GM23338 (cell line): Measurements from ENCODE around the gene ATOH8. TPM values are rescaled to one million over a fixed set of nuclear protein-coding genes. Genes with fewer than 3 reads are reported as not detected.

Experiments
- ATAC-seq: fragments of 200-7000 bp; cut with Tn5 transposase; 3 replicates; pipeline ENCODE4 v1.9.1; 2020
- DNase-seq: peaks from one replicate; pipeline ENCODE4 v3.0.0-alpha.2; 2015; ENCODE audit warnings: low spot score
- H2AFZ ChIP-seq: fragments of 200-600 bp; sonication (generic); 2 replicates; pipeline ENCODE4 v1.8.0; 2016; ENCODE audit warnings: antibody characterized with exemption, mild to moderate bottlenecking, moderate library complexity
- H3F3A ChIP-seq: fragments of 200-600 bp; sonication (generic); replicated peaks from 2 replicates; pipeline ENCODE4 v1.8.0; 2017; ENCODE audit warnings: antibody characterized with exemption, mixed run types, low read depth
- H3K27ac ChIP-seq: fragments of 200-600 bp; sonication (generic); 2 replicates; pipeline ENCODE4 v1.6.1; 2016; ENCODE audit warnings: low read depth
- H3K27me3 ChIP-seq: fragments of 200-600 bp; sonication (generic); 2 replicates; pipeline ENCODE4 v1.8.0; 2016; ENCODE audit warnings: mild to moderate bottlenecking, mixed run types, moderate library complexity; ENCODE audit not compliant: insufficient read depth
- H3K36me3 ChIP-seq: fragments of 200-600 bp; sonication (generic); 2 replicates; pipeline ENCODE4 v1.8.0; 2016; ENCODE audit warnings: mild to moderate bottlenecking; ENCODE audit not compliant: insufficient read depth
- H3K4me1 ChIP-seq: fragments of 200-600 bp; sonication (generic); 2 replicates; pipeline ENCODE4 v1.8.0; 2016; ENCODE audit warnings: mild to moderate bottlenecking, moderate library complexity; ENCODE audit not compliant: insufficient read depth
- H3K4me2 ChIP-seq: fragments of 200-600 bp; sonication (generic); 2 replicates; pipeline ENCODE4 v1.7.1; 2017; ENCODE audit warnings: mixed run types
- H3K4me3 ChIP-seq: fragments of 200-600 bp; sonication (generic); 2 replicates; pipeline ENCODE4 v1.6.1; 2016; ENCODE audit warnings: mixed run types
- H3K79me2 ChIP-seq: fragments of 200-600 bp; sonication (generic); replicated peaks from 2 replicates; pipeline ENCODE4 v1.8.0; 2017; ENCODE audit warnings: mild to moderate bottlenecking; ENCODE audit not compliant: insufficient read depth
- H3K9me2 ChIP-seq: fragments of 200-600 bp; sonication (generic); 2 replicates; pipeline ENCODE4 v1.8.0; 2017; ENCODE audit not compliant: insufficient read depth
- H4K20me1 ChIP-seq: fragments of 200-600 bp; sonication (generic); replicated peaks from 2 replicates; pipeline ENCODE4 v1.8.0; 2017; ENCODE audit warnings: mild to moderate bottlenecking; ENCODE audit not compliant: insufficient read depth
- H3K27ac Mint-ChIP-seq: 2 replicates; pipeline ENCODE4 v1.8.0; 2020; ENCODE audit warnings: inconsistent platforms, mild to moderate bottlenecking, moderate library complexity, mixed read lengths
- H3K27me3 Mint-ChIP-seq: 3 replicates; pipeline ENCODE4 v1.8.0; 2022; ENCODE audit warnings: low read depth, mild to moderate bottlenecking, moderate library complexity, mixed read lengths, inconsistent platforms; ENCODE audit not compliant: insufficient read depth, poor library complexity
- H3K36me3 Mint-ChIP-seq: 3 replicates; pipeline ENCODE4 v1.8.0; 2021; ENCODE audit warnings: low read depth, mild to moderate bottlenecking, inconsistent platforms, moderate library complexity, mixed read lengths
- H3K4me1 Mint-ChIP-seq: 3 replicates; pipeline ENCODE4 v1.8.0; 2020; ENCODE audit warnings: mild to moderate bottlenecking, inconsistent platforms, mixed read lengths
- H3K4me3 Mint-ChIP-seq: 3 replicates; pipeline ENCODE4 v1.8.0; 2021; ENCODE audit warnings: moderate library complexity, mild to moderate bottlenecking, inconsistent platforms, mixed read lengths
- H3K9me3 Mint-ChIP-seq: 3 replicates; pipeline ENCODE4 v1.8.0; 2020; ENCODE audit warnings: moderate library complexity, mild to moderate bottlenecking, inconsistent platforms, mixed read lengths
- EZH2phosphoT487 ChIP-seq: fragments of 200-600 bp; sonication (generic); IDR thresholded peaks from one replicate; pipeline ENCODE4 v1.8.1; 2018; ENCODE audit warnings: antibody characterized with exemption; ENCODE audit not compliant: unreplicated experiment
- JUNB ChIP-seq: IDR thresholded peaks from one replicate; pipeline ENCODE4 v1.6.1; 2016; ENCODE audit warnings: antibody characterized with exemption; ENCODE audit not compliant: unreplicated experiment
- microRNA-seq: library from miRNA; unstranded; fragments of <30 nt; microRNA quantifications from one replicate; pipeline ENCODE4, GENCODE V29; 2017
- polyA plus RNA-seq: library from polyadenylated mRNA; unstranded; fragments of >200 nt; fragmentation: Nextera tagmentation; extraction: Ambion mirVana; gene quantifications from 2 replicates; pipeline ENCODE4 v1.2.1, GENCODE V29; 2016
- small RNA-seq: library from RNA; depleted of rRNA; stranded (forward); fragments of <200 nt; gene quantifications from one replicate; pipeline ENCODE3, GENCODE V24; 2014; ENCODE audit warnings: low replicate concordance
- total RNA-seq: library from RNA; depleted of rRNA; stranded (reverse); fragments of >200 nt; shearing (Covaris generic); gene quantifications from 2 replicates; pipeline ENCODE4 v1.2.3, GENCODE V29; 2014; rRNA removed

ATOH8 gene
- total and polyA plus RNA-seq, 2 experiments from 2014 or later = 0.11 to 0.97 TPM

- TF ChIP-seq JUNB (no peak), EZH2phosphoT487 (no peak)
- Mint-ChIP-seq H3K4me1 (no peaks in the 10 kb centered on the region), H3K4me3 (no peak overlapping the region), H3K27me3 (peaks cover 2% of the 10 kb centered on the region), H3K36me3 (no peaks in the 10 kb centered on the region), H3K27ac (no peak overlapping the region), H3K9me3 (no peaks in the 10 kb centered on the region; the same call in 2 of the 3 replicates)
- no peaks in the 10 kb centered on the region for H3F3A ChIP-seq
- H3K79me2 ChIP-seq = no peaks in the 10 kb centered on the region
- H2AFZ ChIP-seq = no peak overlapping the region
- H3K4me3 ChIP-seq = no peak overlapping the region
- ATAC-seq = no peak
- H3K4me2 ChIP-seq = no peak overlapping the region
- H3K36me3 ChIP-seq = no peaks in the 10 kb centered on the region
- H3K27me3 ChIP-seq = no peaks in the 10 kb centered on the region
- H3K4me1 ChIP-seq = no peaks in the 10 kb centered on the region
- no peaks in the 10 kb centered on the region for H4K20me1 ChIP-seq
- 0 out of 2 replicates have a peak, but pooled peaks cover 4% of the 10 kb centered on the region for H3K9me2 ChIP-seq
- DNase-seq = no peak
- no peak overlapping the region for H3K27ac ChIP-seq
These were observed 80.7 kb downstream of the ATOH8 start for GRCh38 chr2:85834466-85834865.

Small RNAs within 50 kb of the gene (microRNA-seq; reads per million reads assigned to microRNA genes)
- not detected for gene MIR6071

Small RNAs within 50 kb of the gene (small RNA-seq; reads per million reads assigned to genes)
- gene MIR6071 (not detected), gene RN7SKP83 (not detected), gene RNU1-38P (not detected)

Other genes starting within 250 kb of the ATOH8 start
- gene MAT2A, start 214.8 kb upstream of the ATOH8 start, total RNA-seq = 206 and 232 TPM in 2 replicates
- 74.4 and 105 TPM in 2 replicates for gene MAT2A, start 214.8 kb upstream of the ATOH8 start, polyA plus RNA-seq
- 30.8 and 36.2 TPM in 2 replicates for gene GGCX, start 192.5 kb upstream of the ATOH8 start, total RNA-seq
- gene GGCX, start 192.5 kb upstream of the ATOH8 start, polyA plus RNA-seq = 14.4 and 15.3 TPM in 2 replicates
- 16.3 and 17.4 TPM in 2 replicates for gene VAMP8, start 176.4 kb upstream of the ATOH8 start, total RNA-seq
- gene VAMP8, start 176.4 kb upstream of the ATOH8 start, polyA plus RNA-seq = 71.7 and 73.0 TPM in 2 replicates
- gene VAMP5, start 169.6 kb upstream of the ATOH8 start, total RNA-seq = 0.87 and 2.6 TPM in 2 replicates
- gene VAMP5, start 169.6 kb upstream of the ATOH8 start, polyA plus RNA-seq = 5.5 and 7.8 TPM in 2 replicates
- 114 and 145 TPM in 2 replicates for gene RNF181, start 158.2 kb upstream of the ATOH8 start, total RNA-seq
- gene RNF181, start 158.2 kb upstream of the ATOH8 start, polyA plus RNA-seq = 260 and 276 TPM in 2 replicates
- 10.1 and 16.4 TPM in 2 replicates for gene TMEM150A, start 151.3 kb upstream of the ATOH8 start, total RNA-seq
- gene TMEM150A, start 151.3 kb upstream of the ATOH8 start, polyA plus RNA-seq = 21.4 and 27.9 TPM in 2 replicates
- gene C2orf68, start 141.9 kb upstream of the ATOH8 start, total RNA-seq = 26.8 and 32.4 TPM in 2 replicates
- gene C2orf68, start 141.9 kb upstream of the ATOH8 start, polyA plus RNA-seq = 76.4 and 81.2 TPM in 2 replicates
- gene USP39, start 137.8 kb upstream of the ATOH8 start, total RNA-seq = 103 and 111 TPM in 2 replicates
- 60.8 and 63.3 TPM in 2 replicates for gene USP39, start 137.8 kb upstream of the ATOH8 start, polyA plus RNA-seq
- not detected in 2 replicates for gene SFTPB, start 85.8 kb upstream of the ATOH8 start, total RNA-seq
- gene SFTPB, start 85.8 kb upstream of the ATOH8 start, polyA plus RNA-seq = 0.06 TPM in 1 of 2 replicates, not detected in the other
- not detected in 2 replicates for gene GNLY, start 59.6 kb upstream of the ATOH8 start, total RNA-seq
- gene GNLY, start 59.6 kb upstream of the ATOH8 start, polyA plus RNA-seq = not detected in 2 replicates
- gene ST3GAL5, start 135.0 kb downstream of the ATOH8 start, total RNA-seq = 7.9 and 8.9 TPM in 2 replicates
- 2.8 and 3.2 TPM in 2 replicates for gene ST3GAL5, start 135.0 kb downstream of the ATOH8 start, polyA plus RNA-seq